GM12801 (cell line): Measurements from ENCODE around the gene EXOG.

Source experiments
- CTCF ChIP-seq: IDR thresholded peaks from one replicate; pipeline ENCODE4 v1.5.1; 2011; ENCODE audit warnings: control low read depth; ENCODE audit not compliant: insufficient read length; ENCODE audit errors: extremely low read depth

EXOG gene

GRCh38 chr3:38496131-38496910 lies at the start of gene EXOG:
TSS of gene EXOG (plus strand) at chr3:38496340. CDS start at chr3:38496368, 28 bp downstream.
- TF ChIP-seq CTCF: no peak

GRCh38 chr3:38446812-38447211 lies 49.3 kb upstream of the EXOG start:
- no peak for TF ChIP-seq CTCF

GRCh38 chr3:38450853-38451252 lies 45.3 kb upstream of the EXOG start:
- no peak for TF ChIP-seq CTCF

- no peak for TF ChIP-seq CTCF
Measured at GRCh38 chr3:38453075-38453912, 42.8 kb upstream of the EXOG start, which contains the start of gene ACVR2B. TSS of gene ACVR2B (plus strand) at chr3:38453890. CDS start at chr3:38454323, 433 bp downstream.

- TF ChIP-seq CTCF: no peak
Measured at GRCh38 chr3:38453913-38454177, 42.3 kb upstream of the EXOG start.

GRCh38 chr3:38454178-38454883 lies 41.8 kb upstream of the EXOG start:
- no peak for TF ChIP-seq CTCF
